Left kidney (tissue), 2 donors: Measurements from ENCODE around the gene CXCL12. TPM values are rescaled to one million over a fixed set of nuclear protein-coding genes. Genes with fewer than 3 reads are reported as not detected.

Source experiments
- DNase-seq: peaks from one replicate; pipeline ENCODE4 v3.0.0-alpha.2; 2013
- polyA plus RNA-seq: library from polyadenylated mRNA; unstranded; fragments of 120-200 nt; gene quantifications from one replicate; pipeline ENCODE4 v1.2.1, GENCODE V29; 2013; ENCODE audit not compliant: insufficient read length

The CXCL12 gene
- polyA plus RNA-seq, 1 donor = 417 TPM

DNA sequence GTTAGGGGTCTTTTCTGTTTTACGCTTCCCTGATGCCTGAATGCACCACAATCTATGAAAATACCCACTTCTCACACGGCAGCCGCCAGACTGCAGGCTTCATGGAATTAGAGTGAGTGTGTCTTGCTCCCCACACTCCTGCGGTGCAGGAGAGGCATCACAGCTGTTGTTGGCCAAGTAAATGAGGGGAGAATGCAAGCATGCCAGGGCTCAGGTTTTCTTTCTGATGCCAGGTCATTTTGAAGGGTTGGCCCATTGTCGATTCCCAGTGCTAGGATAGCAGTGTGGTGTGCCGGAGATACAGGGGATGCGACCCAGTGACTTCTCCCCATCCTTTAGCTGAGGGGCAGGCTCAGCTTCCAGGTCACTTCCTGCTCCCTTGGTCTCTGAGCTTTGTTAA is 16.3 kb downstream of the CXCL12 start:
- DNase-seq = no peak

DNA sequence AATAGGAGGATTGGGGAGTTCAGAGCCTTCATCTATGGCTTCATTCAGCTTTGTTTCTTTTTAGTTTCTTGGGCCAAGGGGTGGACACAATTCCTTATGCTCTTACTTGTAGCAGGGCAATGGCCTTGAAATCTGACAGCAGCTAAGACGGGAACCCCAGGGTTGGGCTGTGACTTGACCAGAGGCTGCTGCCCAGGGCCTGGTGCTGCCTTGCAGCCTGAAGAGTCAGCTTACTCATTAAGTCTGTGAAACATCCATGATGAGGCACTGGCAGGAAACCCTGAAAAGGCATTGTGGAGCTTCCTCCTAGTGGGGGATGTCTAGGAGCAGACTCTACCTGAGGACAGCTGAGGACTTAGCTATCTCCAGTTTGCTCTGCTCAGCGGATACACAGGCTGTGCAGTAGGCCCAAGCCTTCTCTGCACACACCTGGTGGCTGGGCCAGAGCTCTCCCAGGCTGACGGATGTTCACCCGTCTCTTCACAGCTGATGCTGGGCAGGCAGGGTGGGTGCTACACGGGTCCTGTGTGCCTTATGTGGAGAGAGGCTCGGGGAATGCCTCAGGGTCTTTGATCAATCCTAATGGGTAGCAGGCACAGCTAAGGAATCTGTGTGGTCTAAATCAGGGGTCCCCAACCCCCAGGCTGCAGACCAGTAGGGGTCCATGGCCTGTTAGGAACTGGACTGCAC is 17.8 kb downstream of the CXCL12 start:
- no peak for DNase-seq

DNA sequence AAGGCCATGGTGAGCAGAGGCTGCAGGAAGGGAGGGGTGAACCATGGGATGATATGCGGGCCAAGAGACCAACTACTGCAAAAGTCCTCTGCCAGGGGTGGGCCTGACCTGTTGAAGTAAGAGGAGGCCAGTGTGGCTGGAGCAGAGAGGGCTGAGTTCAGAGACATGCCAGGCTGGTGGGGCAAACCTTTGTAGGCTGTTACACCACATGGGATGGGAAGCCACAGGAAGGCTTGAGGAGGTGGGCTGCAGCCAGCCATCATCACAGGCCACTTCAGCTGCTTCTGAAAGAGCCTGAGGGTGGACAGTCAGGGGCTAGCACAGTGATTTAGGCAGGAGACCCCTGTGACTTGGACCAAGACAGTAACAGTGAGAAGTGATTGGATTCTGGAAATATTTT is 20.3 kb downstream of the CXCL12 start:
- DNase-seq = no peak

DNA sequence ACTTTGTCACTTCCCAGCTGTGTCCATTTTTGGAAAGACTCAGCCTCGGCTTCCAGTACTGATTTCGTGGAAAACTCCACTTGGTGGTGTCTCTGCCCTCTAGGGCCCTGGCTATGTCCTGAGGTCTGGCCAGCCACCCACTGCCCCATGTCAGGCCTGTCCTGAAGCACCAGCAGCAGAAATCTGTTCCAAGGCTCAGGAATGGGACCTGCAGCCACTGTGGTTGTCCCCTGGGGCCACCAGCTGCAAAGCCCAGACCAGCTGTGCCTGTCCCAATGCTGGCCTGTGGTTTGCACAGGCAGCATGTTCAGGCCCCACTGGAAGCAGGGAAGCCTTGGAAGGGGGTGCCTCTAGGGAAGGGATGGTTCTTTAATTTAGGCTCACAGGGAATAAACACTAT is 21.2 kb downstream of the CXCL12 start:
- DNase-seq = no peak

DNA sequence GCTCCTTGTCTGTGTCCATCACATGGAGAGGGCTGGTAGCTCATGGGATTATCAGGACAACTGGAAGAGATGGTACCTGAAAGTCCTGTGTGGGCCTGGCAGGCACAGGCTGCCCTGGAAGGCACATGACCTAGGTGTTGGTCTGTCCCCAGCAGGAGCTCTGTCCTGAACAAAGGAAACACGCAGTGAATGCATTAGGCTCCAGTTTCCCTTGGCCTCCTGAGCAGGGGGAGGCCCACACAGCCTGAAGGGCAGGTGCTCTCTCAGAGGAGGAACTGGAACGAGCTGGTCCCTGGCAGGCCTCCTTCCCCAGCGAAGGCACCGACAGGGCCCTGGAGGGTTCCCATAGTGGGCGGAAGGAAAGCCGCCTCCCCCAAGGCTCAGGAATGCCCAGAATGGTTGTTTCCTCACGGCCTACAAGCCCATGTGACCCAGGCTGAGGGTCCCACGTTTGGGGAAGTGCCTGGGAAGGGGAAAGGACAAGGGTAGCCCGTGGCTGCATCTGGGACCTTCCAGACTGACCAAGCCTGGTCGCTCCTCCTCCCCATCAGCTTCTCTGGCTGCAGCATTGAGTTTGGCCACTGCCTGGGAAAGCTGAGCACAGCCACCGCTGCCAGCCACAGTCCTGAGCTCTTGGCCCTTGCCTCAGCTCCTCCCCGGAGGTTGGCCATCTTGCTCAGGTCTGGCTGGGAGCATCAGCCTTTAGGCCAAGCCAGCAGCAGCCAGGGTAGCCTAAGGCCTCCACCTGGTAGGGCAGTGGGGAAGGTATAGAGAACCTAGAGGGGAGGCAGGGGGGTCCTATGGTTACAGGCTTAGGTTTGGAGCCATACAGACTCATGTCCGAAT is 21.8 kb downstream of the CXCL12 start:
- DNase-seq = no peak

DNA sequence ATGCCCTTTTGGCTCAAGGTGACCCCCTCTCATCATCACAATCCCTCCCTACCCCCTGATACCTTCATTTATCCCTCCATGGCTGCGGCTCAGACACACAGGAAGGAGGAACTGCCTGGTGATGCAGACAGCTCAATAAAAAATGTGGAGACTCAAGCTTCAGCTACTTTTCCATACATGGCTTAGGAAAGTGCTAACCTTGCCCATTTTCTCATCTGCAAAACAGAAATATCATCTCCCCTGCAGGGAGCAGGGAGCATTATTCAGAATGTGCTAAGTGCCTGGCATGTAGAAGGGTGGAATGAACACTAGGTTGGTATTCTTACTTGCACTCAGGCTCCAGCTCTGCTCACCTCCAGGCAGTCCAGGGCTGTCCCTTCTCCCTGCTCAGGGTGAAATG is 23.8 kb downstream of the CXCL12 start:
- no peak for DNase-seq

DNA sequence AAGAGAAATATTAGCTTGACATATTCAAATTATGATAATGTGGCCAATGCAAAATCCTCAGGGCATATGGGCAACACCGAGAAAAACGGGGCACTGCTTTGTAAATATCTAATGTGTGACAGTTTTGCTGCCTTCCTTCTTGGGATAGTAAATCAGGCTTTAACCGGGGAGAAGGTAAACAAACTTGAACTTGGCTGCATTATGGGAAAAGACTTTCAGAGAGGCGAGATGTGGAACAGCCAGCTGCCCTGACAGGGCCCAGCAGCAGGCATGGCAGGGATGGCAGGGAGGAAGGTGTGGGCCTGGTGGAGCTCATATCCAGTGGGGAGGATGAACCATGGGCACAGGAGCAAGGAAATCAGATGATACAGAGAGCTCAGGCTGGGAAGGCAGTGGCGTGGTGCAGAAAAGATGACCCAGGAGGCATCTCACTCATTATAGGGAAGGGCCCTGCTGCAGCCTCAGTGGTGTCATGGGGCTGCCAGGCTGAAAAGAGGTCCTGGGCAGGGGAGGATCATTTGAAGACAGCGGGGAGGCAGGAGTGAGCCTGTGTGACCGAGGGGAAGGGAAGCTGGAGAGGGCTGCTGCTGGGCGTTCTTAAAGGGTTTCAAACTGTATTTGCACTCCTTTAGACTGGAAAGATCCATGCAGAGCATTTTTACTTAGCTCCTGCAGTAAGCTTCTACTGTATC is 26.7 kb downstream of the CXCL12 start:
- DNase-seq = no peak

DNA sequence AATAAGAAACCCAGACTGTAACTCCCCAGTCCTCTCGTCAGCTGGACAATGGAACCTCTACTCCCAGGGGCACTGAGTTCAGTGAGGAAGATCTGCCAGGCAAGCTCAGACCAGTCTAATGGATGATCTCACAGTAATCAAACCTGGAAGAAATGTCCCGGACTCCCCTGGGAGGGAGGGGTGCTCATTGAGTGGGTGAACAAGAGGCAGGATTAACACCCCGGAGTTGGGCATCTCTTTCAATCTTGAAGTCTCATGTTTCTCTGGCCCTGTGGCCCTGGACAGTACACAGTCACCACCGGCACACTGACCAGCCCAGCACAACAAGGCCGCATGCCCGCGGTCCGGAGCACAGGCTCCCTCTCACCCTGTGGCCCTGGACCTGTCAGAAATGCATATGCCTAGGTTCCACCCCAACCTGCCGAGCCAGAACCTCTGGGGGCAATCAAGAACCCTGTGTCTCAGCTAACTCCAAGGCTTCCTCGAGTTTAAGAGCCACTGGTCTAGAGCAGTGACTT is 27.8 kb downstream of the CXCL12 start:
- DNase-seq = no peak

DNA sequence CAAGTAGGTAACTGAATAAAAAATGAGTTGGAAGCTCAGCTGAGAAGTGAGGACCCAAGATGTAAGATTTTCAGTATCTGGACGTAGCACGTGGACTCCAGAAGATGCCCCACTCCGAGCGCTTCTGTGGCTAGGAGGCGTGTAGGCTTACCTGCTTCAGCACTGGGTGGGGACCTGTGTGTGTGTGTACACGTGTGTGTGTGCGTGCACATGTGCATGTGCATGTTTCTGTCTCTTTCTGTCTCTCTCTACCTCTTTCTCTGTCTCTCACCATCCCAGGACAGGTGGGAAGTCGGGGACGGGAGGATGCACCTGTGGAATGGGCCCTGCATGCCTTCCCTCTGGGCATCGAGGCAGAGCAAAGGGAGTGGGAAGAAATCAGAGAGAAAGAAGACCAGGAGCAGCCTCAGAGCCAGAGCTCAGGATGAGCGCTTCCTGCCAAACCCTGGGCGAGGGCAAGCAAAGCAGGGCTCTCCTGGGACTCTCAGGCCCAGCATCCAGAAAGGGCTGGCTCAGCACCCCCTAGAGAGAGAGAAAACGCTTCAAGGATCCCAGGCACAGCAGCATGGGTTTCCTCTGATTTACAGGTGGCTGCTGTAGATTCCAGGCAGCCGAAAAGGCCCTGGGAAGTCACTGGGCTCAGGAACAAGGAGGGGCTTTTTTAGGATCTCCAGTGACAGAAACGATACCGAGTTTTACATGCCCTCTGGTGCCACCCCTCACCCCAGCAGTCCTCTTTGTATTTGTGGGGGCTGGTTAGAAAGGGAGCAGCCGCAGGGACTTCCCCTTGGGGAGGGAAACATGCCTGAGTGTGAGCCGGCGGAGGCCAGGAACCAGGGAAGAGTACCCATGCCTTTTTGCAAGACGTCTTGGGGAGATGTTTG is 28.5 kb downstream of the CXCL12 start:
- DNase-seq = no peak

DNA sequence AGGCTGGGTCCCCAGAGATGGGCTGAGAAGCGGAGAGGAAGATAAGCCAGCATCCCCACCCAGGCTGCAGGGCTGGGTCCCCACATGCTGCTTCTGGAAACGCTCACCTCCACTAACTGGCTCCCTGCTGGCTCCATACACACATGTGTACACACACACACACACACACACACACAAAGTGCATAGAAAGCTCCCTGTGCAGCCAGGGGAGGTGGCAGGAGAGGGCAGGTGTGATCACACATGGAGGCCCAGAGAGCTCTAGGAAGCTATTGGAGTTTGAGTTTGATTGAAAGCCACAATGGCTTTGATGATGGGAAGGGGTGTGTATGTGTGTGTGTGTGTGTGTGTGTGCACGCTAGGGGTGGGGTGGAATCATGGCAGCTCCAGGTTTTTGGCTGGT is 29.3 kb downstream of the CXCL12 start:
- DNase-seq = no peak

DNA sequence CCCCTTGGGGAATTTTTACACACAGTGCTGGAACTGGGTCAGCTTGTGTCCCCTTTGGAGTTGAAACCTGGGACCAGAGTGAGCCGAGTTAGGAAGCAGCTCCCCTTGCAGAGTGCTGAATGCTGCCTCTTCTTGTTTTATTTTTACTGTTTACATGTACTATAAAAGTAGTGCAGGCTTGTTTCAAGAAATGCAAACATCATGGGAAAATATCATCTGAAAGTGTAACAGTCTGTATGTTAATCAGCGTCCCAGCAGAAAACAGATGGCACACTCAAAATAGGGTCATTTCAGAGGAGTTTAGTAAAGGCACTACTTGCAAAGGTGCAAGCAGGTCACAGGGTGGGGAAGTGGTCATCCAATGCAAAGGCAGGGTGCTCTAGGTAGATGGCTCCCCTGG is 30.1 kb downstream of the CXCL12 start:
- no peak for DNase-seq

DNA sequence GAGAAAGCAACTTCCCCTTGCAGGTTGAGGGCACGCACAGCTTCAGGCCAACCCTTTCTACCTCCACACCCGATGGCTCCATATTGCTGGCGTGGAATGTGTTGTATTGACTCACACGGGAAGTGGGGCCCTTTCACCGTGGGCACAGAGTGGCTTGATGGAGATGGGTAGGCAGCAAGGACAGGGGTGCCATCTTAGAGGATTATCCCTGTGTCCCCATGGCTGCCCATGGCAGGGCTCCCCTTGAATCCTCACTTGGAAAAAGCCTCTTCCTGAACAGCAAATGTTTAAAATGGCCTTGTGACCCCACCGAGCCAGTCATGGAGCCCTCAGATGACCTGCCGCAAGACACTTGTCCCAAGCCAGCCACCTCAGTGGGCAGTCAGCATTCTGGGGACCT is 31.2 kb downstream of the CXCL12 start:
- no peak for DNase-seq

DNA sequence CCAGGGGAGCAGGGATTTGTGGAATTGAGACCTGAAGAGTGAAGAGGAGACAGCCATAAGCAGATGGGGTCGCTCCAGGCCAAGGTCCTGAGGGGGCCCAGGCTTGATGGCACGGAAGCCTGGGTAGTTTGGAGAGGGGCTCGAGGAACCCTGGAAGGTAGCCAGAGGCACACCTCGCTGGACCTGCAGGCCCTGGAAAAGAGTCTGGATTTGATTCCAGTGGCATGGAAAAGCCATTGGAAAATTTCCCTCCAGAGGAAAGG is 31.8 kb downstream of the CXCL12 start:
- no peak for DNase-seq

DNA sequence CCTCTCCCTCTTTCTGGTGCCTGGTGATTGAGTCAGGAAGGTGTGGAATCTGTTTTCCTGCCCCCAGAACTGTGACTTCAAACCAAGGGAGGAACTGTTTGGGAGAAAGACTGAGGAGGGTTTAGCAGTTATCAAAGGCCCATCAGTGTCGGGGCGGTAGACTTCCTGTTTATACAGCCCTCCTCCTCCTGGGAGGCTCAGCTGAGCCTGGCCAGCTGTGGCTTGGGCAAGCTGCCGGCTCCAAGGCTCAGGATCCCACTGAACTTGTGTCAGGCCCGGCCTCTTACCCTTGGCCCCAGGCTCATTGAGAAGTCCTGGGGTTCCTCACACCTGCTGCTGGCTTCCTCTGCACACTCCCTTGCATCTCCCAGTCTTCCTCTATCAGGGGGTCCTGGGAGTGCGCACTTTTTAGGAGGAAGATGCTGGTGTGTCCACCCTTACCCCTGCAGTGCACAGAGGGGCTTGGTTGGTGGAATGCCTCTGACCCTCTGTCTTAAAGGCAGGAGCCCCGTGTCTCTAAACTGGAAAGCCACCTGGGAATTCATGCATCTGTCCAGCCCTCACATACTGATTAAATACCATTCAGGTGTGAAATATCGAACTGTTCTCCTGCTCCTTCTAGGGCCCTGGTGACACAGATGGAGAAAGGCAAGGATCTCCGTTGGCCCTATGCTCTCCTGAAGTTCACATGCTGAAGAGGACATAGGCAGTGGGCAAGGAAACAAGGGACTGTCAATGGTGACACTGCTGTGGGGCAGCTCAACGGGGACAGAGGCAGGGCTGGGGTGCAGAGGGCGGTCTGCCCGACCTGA is 32.4 kb downstream of the CXCL12 start:
- DNase-seq = peak; percentile 76

DNA sequence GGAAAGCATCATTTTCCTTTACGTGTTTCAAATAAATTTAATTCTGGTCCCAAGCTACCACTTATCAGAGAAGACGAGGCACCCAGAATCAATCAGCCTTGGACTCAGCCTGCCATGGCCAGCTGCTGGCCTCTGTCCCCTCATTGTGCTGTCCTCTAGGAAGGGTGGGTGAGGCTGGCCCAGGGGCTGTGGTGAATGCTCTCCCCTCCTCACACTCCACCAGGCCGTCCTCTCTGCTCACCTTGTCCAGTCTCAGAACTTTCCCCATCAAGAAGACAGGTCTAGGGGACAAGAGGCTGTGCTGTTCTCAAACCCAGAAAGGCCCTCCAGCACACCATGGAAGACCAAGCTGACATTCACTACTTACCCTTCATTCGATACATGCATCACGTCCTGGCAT is 36.4 kb downstream of the CXCL12 start:
- DNase-seq = no peak

DNA sequence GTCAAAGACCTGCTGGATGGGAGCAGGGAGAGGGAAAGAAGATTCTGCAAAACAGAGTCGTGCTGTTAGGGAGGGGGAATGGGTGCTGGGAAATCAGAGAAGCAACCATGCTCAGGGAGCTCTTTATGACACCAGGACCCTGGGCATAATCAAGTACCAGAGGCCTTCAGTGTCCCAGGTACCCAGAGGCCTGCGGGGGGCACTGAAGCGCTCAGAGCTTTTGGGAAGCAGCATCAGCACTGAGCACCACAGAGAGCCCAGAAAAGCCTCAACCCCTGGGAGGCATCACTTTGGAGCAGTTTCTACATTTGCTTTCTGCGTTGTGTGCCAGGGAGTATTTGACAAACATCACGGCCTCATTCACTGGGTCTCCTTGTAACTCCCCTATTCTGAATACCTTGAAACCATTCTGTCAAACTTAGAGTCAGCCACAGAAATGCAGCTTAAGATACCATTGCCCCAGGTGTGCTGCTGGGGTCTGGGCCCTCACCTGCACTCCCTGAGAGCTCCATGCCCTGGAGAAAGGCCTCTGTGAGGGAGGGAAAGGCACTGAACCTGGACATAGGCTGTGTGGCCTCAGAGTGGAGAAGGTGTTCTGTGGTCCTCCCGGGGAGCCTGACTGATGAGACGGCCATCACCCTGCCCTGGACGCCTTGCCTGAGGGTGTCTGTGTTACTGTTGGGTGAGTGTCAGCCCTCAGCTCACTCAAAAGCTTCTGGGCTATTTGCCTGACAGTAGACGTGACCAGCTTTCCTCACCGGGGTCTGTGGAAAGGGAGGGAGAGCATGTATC is 37.1 kb downstream of the CXCL12 start:
- no peak for DNase-seq

DNA sequence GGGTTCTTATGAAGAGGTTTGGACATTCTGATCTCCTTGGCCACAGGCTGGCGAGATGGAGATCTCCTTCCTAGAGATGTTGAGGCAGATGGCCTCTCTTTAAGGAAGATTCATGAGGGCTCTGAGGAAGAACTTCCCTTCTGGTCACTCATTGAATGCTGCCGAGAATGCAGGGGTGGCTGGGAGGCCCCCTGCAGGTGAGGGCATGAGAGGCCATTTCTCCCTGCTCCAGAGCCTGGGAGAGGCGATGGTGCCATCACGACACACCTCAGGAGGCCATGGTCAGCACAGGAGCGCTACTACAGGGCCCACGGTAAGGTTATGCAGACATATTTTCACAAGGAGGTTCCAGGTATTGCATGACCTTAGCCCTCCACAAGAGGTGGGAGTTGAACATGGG is 40.2 kb downstream of the CXCL12 start:
- DNase-seq = no peak

DNA sequence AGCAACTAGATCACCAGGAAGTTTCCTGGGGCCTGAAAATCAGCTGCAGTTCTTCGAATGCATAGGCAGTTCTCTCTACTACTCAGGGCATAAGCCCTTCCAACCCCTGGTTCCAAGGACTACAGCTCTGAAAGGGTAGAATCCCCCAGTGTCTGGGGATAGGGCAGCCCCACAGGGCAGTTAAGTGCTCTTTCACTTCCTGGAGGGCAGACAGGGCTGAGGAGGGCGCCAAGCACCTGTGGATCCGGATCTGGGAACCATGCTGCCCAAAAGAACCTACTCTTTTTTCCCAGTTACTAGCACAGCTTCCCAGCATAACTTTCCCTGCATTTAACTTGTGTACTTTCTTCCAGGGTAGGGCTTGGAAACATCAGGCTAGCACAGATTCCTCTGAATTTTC is 41.1 kb downstream of the CXCL12 start:
- DNase-seq = no peak

DNA sequence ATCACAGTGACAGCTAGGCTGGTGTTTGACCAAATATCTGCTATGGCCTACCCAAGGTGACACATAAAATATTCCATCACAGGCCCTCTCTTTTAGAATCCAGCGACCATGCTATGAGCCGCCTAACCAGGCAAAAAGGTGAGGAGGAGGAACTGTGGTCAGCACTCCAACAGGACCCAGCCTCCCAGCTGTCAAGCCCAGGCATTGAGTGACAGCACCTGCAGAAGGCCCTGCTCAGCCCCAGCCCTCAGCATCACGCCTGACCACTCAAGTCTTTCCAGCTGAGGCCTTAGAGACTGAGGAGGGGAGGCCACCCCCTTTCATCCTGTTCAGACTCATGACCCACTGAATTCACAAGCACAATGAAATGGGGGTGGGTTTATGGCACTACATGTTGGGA is 43.0 kb downstream of the CXCL12 start:
- DNase-seq = no peak

DNA sequence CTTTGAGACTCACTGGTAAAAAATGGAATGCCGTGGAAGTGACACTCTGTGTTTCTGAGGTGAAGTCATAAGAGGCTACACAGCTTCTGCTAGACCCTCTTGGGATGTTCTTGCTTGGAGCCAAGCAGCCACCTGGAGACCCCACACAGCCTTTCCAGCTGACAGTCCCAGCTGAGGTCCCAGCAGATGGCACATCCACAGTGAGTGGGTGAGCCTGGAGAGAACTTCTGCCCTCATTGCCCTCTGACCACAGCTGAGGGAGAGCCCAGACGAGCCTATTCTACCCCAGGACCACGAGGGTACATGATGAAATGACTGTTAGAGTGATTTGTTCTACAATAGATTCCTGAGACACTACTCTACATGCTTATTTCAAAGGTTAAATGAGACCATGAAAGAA is 44.3 kb downstream of the CXCL12 start:
- DNase-seq = no peak

DNA sequence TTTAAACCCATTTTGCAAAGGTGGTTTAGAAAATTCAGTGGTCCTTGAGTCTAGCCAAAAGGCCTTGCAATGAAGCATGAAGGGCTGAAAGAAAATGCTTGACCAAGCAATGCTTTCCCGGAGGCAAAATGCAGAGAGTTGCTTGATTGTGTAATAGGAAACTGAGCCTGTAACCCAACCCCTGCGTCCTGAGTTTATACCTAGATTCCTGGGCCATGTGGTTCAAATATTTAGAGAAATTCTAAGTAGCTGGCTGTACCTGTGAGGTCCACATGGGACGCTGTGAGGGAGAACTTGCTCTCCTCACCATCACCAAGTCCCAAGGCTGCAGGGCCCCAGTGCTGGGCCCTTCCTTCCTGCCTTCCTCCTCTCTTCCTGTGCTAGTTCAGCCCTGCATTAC is 45.7 kb downstream of the CXCL12 start:
- peak; percentile 52 for DNase-seq
